B cell (primary cell): ENCODE results near the gene CNTN4. TPM values are rescaled to one million over a fixed set of nuclear protein-coding genes. Genes with fewer than 3 reads are reported as not detected.

Source experiments
- ATAC-seq: fragments of 200-7000 bp; cut with Tn5 transposase; one replicate; pipeline ENCODE4 v1.10.0; 2021; ENCODE audit warnings: low read depth, mild to moderate bottlenecking, moderate number of reproducible peaks, moderate library complexity
- CTCF ChIA-PET: fragments of 350-600 bp; sonication (Branson Sonifier 250); formaldehyde crosslinking; loops from one replicate; lab custom pipeline; 2021; ENCODE audit warnings: antibody characterized with exemption, inconsistent platforms; lab: Charles Lee
- POLR2A ChIA-PET: fragments of 350-600 bp; sonication (Branson Sonifier 250); formaldehyde crosslinking; loops from one replicate; lab custom pipeline; 2021; ENCODE audit warnings: antibody characterized with exemption; lab: Charles Lee
- DNase-seq: peaks from one replicate; pipeline ENCODE4 v3.0.0; 2013
- H2AFZ ChIP-seq: 2 replicates; pipeline ENCODE4 v1.6.1; 2012; ENCODE audit warnings: mild to moderate bottlenecking, low read depth, low read length; ENCODE audit not compliant: insufficient read depth, poor library complexity, severe bottlenecking
- H3K27ac ChIP-seq, 2 donors: 1 replicate in 1 of 2; 2 replicates in 1 of 2; pipeline ENCODE4 v1.5.1; 2012 to 2013; ENCODE audit warnings: low read length in 2 of 2, mild to moderate bottlenecking in 2 of 2, moderate library complexity in 1 of 2
- H3K27me3 ChIP-seq, 4 experiments: fragments of 200-600 bp in 1 of 4; sonication (generic) in 1 of 4; replicated peaks in 1 of 4; 1 replicate in 2 of 4; 2 replicates in 2 of 4; pipeline versions ENCODE4 v1.6.1 to v1.7.0; 2013 to 2016; ENCODE audit warnings: low read length in 3 of 4, mild to moderate bottlenecking in 2 of 4, mixed read lengths in 1 of 4, moderate library complexity in 1 of 4; ENCODE audit not compliant: insufficient read depth in 4 of 4, control insufficient read depth in 3 of 4; ENCODE audit errors: control extremely low read depth in 1 of 4
- H3K36me3 ChIP-seq, 2 experiments: replicated peaks in 1 of 2; 1 replicate in 1 of 2; 2 replicates in 1 of 2; pipeline versions ENCODE4 v1.6.1 to v1.7.1; 2013; ENCODE audit warnings: low read length in 1 of 2; ENCODE audit not compliant: insufficient read depth in 2 of 2, control insufficient read depth in 1 of 2; ENCODE audit errors: control extremely low read depth in 1 of 2, extremely low read depth in 1 of 2
- H3K4me1 ChIP-seq, 2 donors: fragments of 200-600 bp in 1 of 2; sonication (generic) in 1 of 2; 1 replicate in 1 of 2; 2 replicates in 1 of 2; pipeline versions ENCODE4 v1.5.1 to v1.6.1; 2013 to 2017; ENCODE audit warnings: low read length in 2 of 2; ENCODE audit not compliant: control insufficient read depth in 2 of 2, insufficient read depth in 2 of 2
- H3K4me2 ChIP-seq: replicated peaks from 2 replicates; pipeline ENCODE3; 2012; ENCODE audit warnings: mild to moderate bottlenecking, low read depth, low read length; ENCODE audit not compliant: poor library complexity, severe bottlenecking
- H3K4me3 ChIP-seq, 5 experiments: fragments of 200-600 bp in 1 of 5; sonication (generic) in 1 of 5; 1 replicate in 3 of 5; 2 replicates in 2 of 5; pipeline versions ENCODE4 v1.5.1 to v1.7.0; 2011 to 2016; ENCODE audit warnings: low read length in 4 of 5, mild to moderate bottlenecking in 4 of 5, low read depth in 2 of 5, control low read depth in 1 of 5, moderate library complexity in 1 of 5; ENCODE audit not compliant: insufficient read depth in 1 of 5; ENCODE audit errors: control extremely low read depth in 1 of 5, extremely low read depth in 1 of 5
- H3K79me2 ChIP-seq: fragments of 200-600 bp; sonication (generic); one replicate; pipeline ENCODE4 v1.6.0; 2016; ENCODE audit warnings: low read length; ENCODE audit not compliant: control insufficient read depth, insufficient read depth
- H3K9ac ChIP-seq: fragments of 200-600 bp; sonication (generic); 2 replicates; pipeline ENCODE4 v1.6.1; 2017; ENCODE audit warnings: mild to moderate bottlenecking, low read length, moderate library complexity
- H3K9me3 ChIP-seq, 3 donors: one replicate each; pipeline versions ENCODE4 v1.6.1 to v1.7.1; 2013; ENCODE audit warnings: low read length in 2 of 3; ENCODE audit not compliant: control insufficient read depth in 2 of 3, insufficient read depth in 1 of 3; ENCODE audit errors: control extremely low read depth in 1 of 3
- H4K20me1 ChIP-seq: 2 replicates; pipeline ENCODE4 v1.6.0; 2012; ENCODE audit warnings: mild to moderate bottlenecking, low read length; ENCODE audit not compliant: insufficient read depth, control insufficient read depth, poor library complexity, severe bottlenecking
- H3K27ac Mint-ChIP-seq: one replicate; pipeline ENCODE4 v1.8.0; 2021; ENCODE audit warnings: mixed read lengths
- H3K27me3 Mint-ChIP-seq: one replicate; pipeline ENCODE4 v1.8.0; 2021; ENCODE audit warnings: mixed read lengths
- H3K4me1 Mint-ChIP-seq: one replicate; pipeline ENCODE4 v1.8.0; 2021; ENCODE audit warnings: mixed read lengths
- H3K4me3 Mint-ChIP-seq: one replicate; pipeline ENCODE4 v1.8.0; 2021; ENCODE audit warnings: mixed read lengths
- H3K9me3 Mint-ChIP-seq: one replicate; pipeline ENCODE4 v1.8.0; 2022; ENCODE audit warnings: mixed read lengths; ENCODE audit not compliant: insufficient read depth
- CTCF ChIP-seq: fragments of 200-600 bp; IDR thresholded peaks from one replicate; pipeline ENCODE4 v1.8.0; 2022; ENCODE audit warnings: antibody characterized with exemption, mild to moderate bottlenecking
- EZH2 ChIP-seq: IDR thresholded peaks from 2 replicates; pipeline ENCODE4 v1.6.1; 2012; ENCODE audit warnings: borderline replicate concordance, low read depth, mild to moderate bottlenecking, moderate library complexity, low read length; ENCODE audit not compliant: insufficient read depth, poor library complexity, severe bottlenecking
- WGBS: methylation state at CpG from one replicate; pipeline ENCODE4 v1.1.5; 2013; ENCODE audit warnings: missing lambda C conversion rate; ENCODE audit not compliant: insufficient coverage; 5-methylcytosine and 5-hydroxymethylcytosine counted together
- intact Hi-C: fragments of 100-400 bp; cut with micrococcal nuclease; formaldehyde crosslinking; loops from one replicate; pipeline ENCODE4 v1.10.0; 2022
- polyA plus RNA-seq: library from polyadenylated mRNA; depleted of rRNA; stranded (reverse); fragments of >200 nt; gene quantifications from 2 replicates; pipeline ENCODE4 v1.2.3, GENCODE V29; 2012
- total RNA-seq, 2 donors: library from RNA; stranded (reverse); fragments of 120-200 nt in 1 of 2; gene quantifications; 1 replicate in 1 of 2; 2 replicates in 1 of 2; pipeline versions ENCODE4 v1.2.3 to v1.2.4, GENCODE V29; 2013 to 2022

The CNTN4 gene
- total and polyA plus RNA-seq, 2 donors (not counting 1 experiment from before 2014, with no cell fraction given) = 0.05 TPM; not detected in 1

- no CpG with 5 or more reads among the region's 3 CpGs for WGBS
- CTCF ChIA-PET = no interaction called here
- intact Hi-C loops = no loop called here
- Histone ChIP-seq H4K20me1 (no peaks in the 10 kb centered on the region), H3K4me1 (no peaks in the 10 kb centered on the region), H3K4me2 (no peak overlapping the region), H3K27ac (no peak overlapping the region), H3K9ac (no peak overlapping the region), H3K79me2 (no peaks in the 10 kb centered on the region), H3K36me3 (no peaks in the 10 kb centered on the region), H3K4me3 (no peak overlapping the region), H3K27me3 (no peaks in the 10 kb centered on the region), H2AFZ (no peak overlapping the region), H3K9me3 (no peaks in the 10 kb centered on the region)
- Mint-ChIP-seq H3K27me3 (no peaks in the 10 kb centered on the region), H3K4me1 (no peaks in the 10 kb centered on the region), H3K27ac (no peak overlapping the region), H3K9me3 (no peaks in the 10 kb centered on the region), H3K4me3 (no peak overlapping the region)
- DNase-seq (no peak), ATAC-seq (no peak)
- TF ChIP-seq EZH2 (no peak), CTCF (no peak)
- POLR2A ChIA-PET = no interaction called here
Measured at GRCh38 chr3:2423143-2423542, 324.5 kb downstream of the CNTN4 start.

- ATAC-seq = no peak
- H3K9ac ChIP-seq = no peak overlapping the region
- Mint-ChIP-seq H3K4me3 (no peak overlapping the region), H3K4me1 (no peaks in the 10 kb centered on the region), H3K27ac (no peak overlapping the region), H3K27me3 (no peaks in the 10 kb centered on the region), H3K9me3 (no peaks in the 10 kb centered on the region)
- no peaks in the 10 kb centered on the region for H3K4me1 ChIP-seq
- ChIA-PET CTCF (no interaction called here), POLR2A (no interaction called here)
- H4K20me1 ChIP-seq = no peaks in the 10 kb centered on the region
- no peak overlapping the region for H3K4me3 ChIP-seq
- H3K27ac ChIP-seq = no peak overlapping the region
- H3K79me2 ChIP-seq = no peaks in the 10 kb centered on the region
- H3K4me2 ChIP-seq = no peak overlapping the region
- H3K9me3 ChIP-seq = no peaks in the 10 kb centered on the region
- 67% methylated on average over 1 of the region's 3 CpGs for WGBS
- no peaks in the 10 kb centered on the region for H3K36me3 ChIP-seq
- intact Hi-C loops = no loop called here
- no peak for DNase-seq
- no peak for TF ChIP-seq CTCF
- TF ChIP-seq EZH2 = no peak
- H3K27me3 ChIP-seq = no peaks in the 10 kb centered on the region
- H2AFZ ChIP-seq = no peak overlapping the region
Measured at GRCh38 chr3:2441558-2441957, 342.9 kb downstream of the CNTN4 start.
